CD4-positive, alpha-beta T cell treated with Interleukin-15 for 4 hours (primary cell): ENCODE data around the gene OR6K3.
"Not testable (repeated sequence)": the region's sequence is repeated elsewhere in the genome, so short reads cannot be mapped to it uniquely, and the experiment has no call there.

ENCODE experiments used
- DNase-seq: peaks from one replicate; pipeline ENCODE4 v3.0.0-alpha.2; 2020; ENCODE audit warnings: low spot score

OR6K3 gene

GRCh38 chr1:158720620-158721019, at the start of gene OR6K3:
Gene OR6K3 (minus strand): TSS chr1:158720720. CDS start chr1:158718115, 2,605 bp downstream.
- DNase-seq, result no peak

DNA sequence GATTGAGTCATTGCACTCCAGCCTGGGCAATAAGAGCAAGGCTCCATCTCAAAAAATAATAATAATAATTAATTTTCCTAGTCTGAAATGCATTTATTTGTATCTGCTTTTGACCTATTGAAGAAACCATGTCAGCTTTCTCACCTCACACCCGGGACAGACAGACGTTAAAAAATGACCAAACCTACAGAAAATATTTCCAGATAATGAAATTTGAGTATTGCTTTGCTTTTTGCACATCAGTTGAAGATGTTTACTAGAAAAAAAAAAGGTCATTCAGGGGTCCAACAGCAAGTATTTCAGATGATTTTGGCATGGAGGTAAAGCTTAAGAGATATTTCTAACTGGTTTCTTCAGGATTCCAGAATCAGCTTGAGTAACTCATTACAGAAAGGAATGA, 33.9 kb upstream of the OR6K3 start, which contains the start of gene OR6K6:
TSS of gene OR6K6 (plus strand) at position 301 of the 400 bp plus-strand sequence. CDS start 168 bp downstream, outside the sequence.
- DNase-seq, result no peak

DNA sequence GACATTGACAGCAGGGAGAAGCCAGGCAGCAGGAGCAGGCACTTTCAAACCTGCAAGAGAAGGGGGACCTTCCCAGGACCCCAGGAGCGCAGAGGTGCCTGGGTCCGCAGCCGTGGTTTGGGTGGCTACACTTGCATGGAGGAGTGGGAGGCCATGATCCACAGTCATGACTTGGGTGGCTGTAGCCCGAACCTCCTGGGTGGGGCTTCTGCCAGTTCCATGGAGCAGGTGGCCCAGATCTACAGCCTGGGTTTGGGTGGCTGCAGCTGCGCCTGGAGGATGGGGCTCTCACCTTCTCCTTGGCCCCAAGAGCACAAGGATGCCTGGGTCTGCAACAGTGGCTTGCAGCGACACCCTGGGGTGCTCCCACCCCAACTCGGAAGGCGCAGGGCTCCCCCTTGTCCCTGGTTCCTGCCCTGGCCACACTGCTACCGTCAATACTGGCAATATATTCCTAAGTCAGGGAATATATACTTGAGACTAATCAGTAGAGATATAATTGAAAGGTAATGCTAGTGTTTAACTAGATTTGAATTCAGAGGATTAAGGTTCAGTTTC, 31.7 kb upstream of the OR6K3 start:
- DNase-seq, result no peak

- DNase-seq, result no peak
Observed at GRCh38 chr1:158735848-158736247, 15.3 kb upstream of the OR6K3 start.

DNA sequence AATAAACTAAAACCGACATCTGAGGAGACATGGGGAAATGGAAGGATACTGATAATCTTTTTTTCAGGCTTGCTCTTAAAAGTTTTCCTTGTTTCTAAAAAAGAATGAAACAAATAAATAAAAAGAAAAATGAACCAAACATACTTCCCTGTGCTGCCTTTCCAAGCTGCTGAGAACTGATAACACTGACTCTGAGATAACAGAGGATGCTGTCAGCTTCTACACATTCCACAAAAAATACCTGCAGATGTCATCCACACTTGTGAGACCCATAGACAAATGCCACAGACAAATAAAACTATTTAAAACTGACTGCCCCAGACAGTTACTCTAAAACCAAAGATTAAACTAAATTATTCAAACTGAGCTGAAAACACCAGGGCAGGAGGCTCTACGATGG, 12.0 kb upstream of the OR6K3 start:
- no peak for DNase-seq

DNA sequence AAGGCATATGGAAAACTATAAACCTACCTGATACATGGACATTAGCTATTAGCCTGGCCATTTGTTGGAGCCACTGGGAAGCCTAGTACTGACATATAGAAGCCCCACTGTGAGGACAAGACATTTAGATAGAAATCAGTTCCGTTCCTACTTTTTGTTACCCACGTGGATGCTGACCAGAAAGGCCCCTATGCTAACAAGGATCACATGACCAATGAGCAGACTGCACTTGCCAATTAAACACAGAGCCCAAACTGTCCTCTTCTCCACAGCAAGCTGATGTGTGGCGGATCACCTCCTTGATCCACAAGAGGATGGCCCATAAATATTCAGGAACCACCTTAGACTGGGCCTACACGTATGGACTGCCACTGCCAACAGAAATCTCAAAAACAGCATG, 11.2 kb upstream of the OR6K3 start:
- no peak for DNase-seq

GRCh38 chr1:158730453-158730852, 9.9 kb upstream of the OR6K3 start:
- DNase-seq, result no peak

DNA sequence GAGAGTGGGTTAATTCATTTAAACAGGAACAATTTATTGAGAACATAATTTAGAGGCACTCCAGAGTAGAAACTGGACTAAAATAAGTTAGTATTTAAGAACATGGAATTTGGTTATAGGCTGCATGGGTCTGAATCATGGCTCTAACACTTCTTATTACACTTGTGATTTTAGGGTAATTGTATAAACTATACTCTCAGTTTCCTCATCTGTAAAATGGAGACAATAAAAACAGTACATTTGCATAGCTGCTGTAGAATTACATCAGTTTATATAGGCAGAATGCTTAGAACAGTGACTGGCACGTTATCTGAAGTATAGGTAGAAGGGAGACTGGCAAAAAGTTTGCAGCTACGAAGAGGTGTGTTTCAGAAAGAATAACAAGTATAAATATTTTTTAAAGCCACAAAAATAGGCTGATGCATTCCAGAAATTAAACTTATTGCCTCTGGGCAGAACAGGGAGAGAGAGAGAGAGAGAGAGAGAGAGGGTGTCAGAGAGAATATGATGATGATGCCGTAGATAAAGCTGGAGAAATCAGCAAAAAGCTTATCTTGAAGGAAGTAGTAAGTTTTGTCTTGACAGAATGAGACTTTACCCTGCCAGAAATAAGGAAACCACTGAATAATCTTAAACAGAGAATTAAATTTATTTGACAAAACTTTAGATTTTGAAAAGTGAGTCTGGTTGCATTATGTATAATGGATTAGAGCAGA, 8.1 kb upstream of the OR6K3 start:
- DNase-seq, result no peak

GRCh38 chr1:158724442-158724841, 3.9 kb upstream of the OR6K3 start:
- no peak for DNase-seq

- no peak for DNase-seq
Observed at GRCh38 chr1:158719664-158720063, 856 bp downstream of the OR6K3 start.

- no peak for DNase-seq
Observed at GRCh38 chr1:158717344-158717743, 3.2 kb downstream of the OR6K3 start.

- DNase-seq, result no peak
Observed at GRCh38 chr1:158716335-158716734, 4.2 kb downstream of the OR6K3 start.

DNA sequence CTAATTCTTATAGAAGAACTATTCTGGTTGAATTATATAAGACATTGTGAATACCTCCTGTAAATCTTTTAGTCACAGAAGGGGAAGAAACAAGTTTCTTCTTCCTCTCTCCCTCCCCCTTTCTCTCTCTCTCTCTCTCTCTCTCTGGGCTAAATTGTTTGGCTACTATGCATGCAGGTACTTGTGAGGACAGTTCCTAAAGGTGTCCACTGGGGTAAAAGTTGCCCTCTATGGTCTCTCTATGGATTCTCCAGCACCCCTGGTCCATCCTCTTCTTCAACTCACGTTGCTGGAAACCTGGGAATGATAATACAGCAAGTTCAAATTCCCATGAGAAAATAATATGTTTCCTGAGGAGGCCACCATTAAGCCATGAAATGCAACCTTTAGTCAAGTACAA, 5.8 kb downstream of the OR6K3 start:
- no peak for DNase-seq

GRCh38 chr1:158711098-158711497, 9.4 kb downstream of the OR6K3 start:
- no peak for DNase-seq

GRCh38 chr1:158706096-158706495, 14.4 kb downstream of the OR6K3 start:
- DNase-seq, result no peak

DNA sequence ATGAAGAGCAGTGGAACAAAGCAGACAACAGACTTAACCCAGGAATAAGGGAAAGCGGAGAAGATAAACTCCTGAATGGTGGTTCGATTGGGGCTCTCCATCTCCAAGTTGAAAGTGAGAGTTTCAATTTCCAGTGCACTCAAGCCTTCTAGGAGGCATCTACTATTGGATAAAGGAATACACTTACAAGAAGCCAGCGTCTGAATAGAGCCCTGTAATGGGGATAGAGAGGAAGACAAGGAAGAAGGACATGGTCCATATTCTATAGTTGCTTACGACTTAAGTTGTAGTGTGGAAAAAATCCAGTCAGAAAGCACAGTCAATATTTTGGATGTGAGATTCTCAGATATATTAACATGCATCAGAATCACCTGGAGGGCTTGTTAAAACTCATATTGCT, 20.0 kb downstream of the OR6K3 start, which contains the start of gene OR6K2:
TSS of gene OR6K2 (minus strand) at position 101 of the 400 bp plus-strand sequence. CDS start at position 101, 0 bp downstream.
- DNase-seq, result no peak

DNA sequence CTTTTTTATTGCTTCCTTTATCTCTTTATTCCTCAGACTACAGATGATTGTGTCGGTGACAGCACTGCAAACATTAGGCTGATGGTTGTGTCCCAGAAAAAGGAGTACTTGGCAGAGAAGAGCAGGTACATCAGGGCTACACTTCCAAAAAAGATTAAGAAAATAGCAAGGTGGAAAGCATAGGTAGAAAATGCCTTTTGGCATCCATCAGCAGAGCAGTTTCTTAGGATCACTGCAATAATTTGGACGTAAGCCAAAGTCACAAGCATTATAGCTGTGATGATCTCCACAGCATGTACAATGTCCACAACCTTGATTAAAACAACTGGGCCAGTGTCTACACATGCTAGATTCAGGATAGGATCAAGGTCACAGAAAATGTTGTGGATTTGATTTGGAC, 25.9 kb downstream of the OR6K3 start:
- no peak for DNase-seq

GRCh38 chr1:158692356-158692755, 28.2 kb downstream of the OR6K3 start:
- no peak for DNase-seq

DNA sequence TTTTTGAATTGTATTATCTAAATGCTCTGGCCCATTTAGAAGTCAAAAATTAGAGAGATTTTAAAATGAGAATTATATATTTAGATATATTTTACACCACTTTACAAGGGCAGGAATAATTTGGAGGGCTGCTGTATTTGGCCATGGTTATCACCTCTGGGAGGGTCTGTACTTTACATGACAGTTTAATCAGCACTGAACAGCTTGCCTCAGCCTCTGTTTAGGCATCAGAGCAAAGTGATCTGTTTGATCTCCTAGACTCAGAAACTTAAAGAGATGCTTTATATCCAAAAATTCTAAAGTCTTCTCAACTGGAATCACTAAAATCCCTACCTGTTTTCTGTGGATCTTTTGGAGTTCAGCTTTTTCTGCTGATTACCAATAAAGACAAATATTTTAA, 28.6 kb downstream of the OR6K3 start:
- DNase-seq, result no peak

DNA sequence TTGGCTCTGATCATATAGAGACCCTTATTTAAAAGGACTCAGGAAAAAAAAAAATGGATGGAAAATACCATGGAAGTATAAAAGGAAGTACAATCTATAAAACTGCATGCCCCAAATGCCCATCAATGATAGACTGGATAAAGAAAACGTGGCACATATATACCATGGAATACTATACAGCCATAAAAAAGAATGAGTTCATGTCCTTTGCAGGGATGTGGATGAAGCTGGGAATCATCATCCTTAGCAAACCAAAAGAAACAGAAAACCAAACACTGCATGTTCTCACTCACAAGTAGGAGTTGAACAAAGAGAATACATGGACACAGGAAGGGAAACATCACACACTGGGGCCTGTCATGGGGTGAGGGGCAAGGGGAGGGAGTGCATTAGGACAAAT, 29.4 kb downstream of the OR6K3 start:
- DNase-seq, result not testable (repeated sequence)

GRCh38 chr1:158689875-158690274, 30.6 kb downstream of the OR6K3 start:
- DNase-seq, result no peak

DNA sequence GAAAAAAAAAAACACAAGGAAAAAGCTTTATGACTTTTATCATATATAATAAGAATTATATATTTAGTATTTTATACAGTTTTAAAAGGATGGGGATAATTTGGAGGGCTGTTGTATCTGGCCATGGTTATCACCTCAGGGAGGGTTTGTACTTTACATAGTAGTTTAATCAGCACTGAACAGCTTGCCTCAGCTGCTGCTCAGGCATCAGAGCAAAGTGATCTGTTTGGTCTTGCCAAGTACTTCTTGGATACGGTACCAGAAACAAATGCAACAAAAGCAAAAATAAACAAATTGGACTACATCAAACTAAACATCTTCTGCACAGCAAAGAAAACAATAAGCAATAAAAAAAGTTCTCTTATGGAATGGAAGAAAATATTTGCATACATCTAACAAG, 31.4 kb downstream of the OR6K3 start:
- DNase-seq, result no peak

- not testable (repeated sequence) for DNase-seq
Observed at GRCh38 chr1:158688343-158688742, 32.2 kb downstream of the OR6K3 start.

DNA sequence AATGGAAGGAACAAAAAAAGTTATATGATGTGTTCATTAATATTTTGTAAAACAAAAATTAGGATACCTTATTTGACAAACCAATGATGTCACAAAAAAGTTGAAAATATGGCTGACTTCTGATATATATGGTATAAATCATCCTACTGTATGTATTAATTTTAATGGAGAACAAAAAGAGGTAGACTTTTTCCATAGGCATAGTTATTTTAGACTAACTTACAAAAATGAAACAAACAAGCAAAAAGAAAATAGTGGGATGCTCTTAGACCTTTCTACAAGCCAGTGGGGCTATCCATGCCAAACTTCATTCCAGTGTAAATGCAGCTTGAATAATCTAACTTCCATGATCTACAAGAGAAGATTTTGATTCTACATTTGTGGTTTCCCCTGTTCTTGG, 33.5 kb downstream of the OR6K3 start:
- no peak for DNase-seq
